ENCODE data around the gene EYS.
"Not testable (repeated sequence)": the region's sequence is repeated elsewhere in the genome, so short reads cannot be mapped to it uniquely, and the experiment has no call there.

EYS gene

DNA sequence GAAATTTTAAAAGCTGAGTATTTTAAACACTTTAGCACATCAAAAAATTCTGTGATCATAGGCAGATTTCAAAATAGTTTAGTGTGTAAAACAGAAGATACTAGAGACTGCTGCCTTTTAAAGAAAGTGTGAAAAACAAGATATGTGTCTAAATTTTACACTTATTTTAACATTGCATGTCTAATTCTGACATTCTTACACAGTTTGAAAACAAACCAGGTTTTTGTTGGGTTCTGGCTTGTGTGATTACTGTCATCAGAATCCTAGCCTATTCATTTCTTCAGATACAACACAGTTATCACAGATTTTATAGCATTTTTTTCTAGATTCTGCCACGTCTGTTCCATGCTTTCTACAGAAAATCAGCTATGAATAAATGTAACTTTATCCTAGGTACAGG, 257.1 kb downstream of the EYS start:
- DNase-seq = no peak

DNA sequence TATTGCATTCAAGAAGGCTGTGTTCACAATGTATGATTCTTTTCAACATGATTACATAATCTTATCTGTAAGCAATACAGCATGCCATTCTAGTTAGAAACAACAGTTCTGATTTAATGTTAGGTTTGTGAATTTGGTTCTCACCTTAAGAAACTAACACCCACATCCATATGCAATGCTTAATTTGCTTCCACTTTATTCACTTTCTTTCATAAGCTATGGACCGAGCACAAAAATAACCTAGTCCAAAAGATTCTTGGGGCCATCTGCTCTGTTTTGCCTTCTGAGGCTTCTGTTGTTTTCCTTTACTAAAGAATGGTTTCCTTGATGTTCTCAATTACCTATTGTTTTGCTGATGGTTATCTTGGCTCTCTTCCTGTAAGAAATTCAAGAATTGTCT, 258.2 kb downstream of the EYS start:
- no peak for DNase-seq

DNA sequence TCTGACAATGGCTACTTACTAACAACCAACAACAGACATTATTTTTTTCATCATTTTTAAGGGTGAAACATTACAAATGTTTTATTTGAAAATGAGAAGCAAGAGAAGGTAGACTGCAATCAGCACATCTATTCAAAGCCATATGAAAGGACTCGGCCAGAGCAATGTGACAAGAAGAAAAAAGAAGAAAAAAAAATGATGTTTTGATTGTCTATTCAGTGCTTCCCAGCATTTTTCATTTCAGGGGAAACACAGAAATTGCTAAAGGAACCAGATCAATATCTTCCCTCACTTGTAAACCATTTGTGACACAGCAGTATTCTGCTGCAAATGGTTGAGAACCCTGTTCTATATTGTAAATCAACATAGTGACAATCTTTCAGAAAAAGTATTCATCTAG, 270.7 kb downstream of the EYS start:
- no peak for DNase-seq

DNA sequence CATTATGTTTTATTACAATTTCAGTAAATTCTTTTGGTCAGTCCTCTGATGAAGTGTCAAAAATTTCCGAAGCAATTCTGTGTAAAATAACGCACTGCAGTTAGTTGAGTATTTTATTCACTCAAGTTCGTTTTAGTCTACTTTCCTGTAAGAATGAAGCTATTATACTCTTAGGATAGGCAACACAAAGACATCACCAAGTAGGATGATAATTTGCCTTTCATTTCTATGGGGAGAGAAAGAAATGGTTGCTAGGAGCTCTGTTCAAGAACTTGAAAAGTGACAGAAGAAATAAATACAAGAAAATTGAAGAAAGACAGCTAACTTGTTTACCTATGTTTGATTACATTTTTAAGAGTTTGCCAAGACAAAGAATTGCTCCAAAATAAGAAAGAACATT, 290.4 kb downstream of the EYS start:
- no peak for DNase-seq

DNA sequence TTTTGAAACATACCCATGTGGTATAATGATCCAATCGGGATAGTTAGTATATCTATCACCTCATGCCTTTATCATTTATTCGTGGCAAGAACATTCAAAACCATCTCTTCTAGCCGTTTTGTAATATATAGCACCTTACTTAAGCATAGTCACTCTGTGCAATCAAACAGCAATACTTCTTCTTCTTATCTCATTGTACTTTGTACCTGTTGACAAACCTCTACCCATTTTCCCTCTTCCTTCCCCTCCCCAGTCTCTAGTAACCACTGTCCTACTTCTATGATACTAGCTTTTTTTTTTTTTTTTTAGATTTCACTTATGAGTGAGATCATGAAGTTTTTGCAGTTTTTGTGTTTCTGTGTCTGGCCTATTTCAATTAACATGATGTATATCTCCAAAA, 296.7 kb downstream of the EYS start:
- no peak for DNase-seq

DNA sequence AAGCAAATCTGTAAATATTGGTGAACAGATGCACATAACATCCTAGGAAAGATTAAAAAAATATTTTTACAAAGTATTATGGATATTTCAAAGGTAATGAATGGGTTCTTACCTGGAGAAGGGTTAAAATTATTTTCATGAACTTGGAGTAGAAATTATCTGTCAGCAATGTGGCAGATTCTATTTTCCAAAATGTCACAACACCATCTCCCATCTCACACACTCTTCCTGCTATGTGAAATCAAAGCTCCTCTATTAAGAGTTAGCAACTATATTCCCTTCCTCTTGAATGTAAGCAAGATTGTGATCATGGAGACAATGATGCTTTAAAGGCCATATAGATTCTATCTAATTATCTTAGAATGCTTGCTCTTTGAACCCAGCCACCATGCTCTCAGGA, 304.5 kb downstream of the EYS start:
- no peak for DNase-seq

DNA sequence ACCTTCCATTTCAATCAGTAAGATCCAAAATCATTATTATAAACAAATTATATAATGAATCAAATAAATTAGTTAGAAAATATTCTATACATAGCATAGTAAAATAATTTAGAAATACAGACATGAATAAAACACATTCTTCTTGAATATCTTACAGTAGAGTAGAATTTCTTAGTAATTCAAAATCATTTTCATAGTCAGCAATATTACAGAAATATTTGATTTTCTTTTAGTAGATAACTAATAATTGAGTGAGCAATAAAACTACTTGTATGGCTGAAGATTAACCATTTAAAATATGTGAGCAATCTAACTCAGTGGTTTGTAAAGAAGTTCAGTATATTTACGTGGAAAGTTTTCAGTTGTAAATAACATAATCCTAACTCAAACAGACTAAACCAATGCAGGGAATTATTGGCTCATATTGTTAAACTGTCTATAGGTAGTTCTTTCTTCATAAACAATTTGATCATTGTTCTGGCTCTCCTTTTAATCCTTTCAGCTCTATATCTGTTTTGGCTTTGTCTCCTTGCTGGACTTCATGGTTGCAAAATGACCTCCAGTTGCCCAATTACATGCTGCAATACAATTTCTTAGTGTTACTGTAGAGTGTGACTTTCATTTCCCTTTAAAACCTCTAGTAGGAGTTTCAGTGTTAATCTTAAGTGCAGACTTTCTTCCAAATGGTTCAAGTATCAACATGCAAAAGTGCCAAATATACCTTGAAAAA, 307.5 kb downstream of the EYS start:
- no peak for DNase-seq

DNA sequence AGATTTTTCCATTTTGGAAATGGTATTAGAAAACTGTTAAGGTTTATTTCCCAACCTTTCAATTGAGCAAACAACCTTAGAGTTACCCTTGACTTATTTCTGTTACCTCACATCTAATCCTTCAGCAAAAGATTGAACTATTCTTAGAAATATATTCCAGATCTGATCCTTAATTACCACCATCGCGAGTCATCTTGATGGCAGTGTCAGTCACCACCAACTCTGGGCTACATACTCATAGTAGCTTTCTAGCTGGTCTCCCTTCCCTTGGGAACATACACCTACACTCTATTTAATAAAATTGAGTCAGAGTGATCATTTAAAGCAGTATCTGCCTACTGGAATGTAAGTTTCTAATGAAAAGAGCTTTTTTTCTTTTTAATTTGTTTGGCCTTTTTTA, 308.2 kb downstream of the EYS start:
- no peak for DNase-seq

DNA sequence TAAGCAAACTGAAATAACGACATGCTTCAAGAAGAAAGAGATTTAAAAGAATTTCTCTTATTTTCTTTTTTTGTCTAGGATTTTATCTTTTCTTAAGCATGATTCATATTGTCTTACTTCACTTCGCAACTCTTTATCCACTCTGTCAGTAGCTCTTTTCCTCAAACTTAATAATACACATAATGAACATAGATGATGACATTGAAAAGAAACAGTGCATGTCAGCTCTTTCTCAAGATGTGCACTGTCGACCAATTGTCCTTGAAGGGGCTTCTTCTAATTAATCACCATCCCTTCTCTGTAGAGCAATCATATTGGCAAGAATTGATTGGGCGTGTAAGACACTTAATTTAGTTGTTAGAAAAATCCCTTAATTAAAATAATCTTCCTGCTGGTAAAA, 356.5 kb downstream of the EYS start:
- no peak for DNase-seq

DNA sequence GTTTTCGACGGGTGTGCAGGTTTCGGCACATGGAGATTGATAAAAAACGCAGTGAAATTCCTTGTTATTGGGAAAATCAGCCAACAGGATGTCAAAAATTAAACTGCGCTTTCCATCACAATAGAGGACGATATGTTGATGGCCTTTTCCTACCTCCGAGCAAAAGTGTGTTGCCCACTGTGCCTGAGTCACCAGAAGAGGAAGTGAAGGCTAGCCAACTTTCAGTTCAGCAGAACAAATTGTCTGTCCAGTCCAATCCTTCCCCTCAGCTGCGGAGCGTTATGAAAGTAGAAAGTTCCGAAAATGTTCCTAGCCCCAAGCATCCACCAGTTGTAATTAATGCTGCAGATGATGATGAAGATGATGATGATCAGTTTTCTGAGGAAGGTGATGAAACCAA, 404.4 kb downstream of the EYS start:
- not testable (repeated sequence) for DNase-seq

DNA sequence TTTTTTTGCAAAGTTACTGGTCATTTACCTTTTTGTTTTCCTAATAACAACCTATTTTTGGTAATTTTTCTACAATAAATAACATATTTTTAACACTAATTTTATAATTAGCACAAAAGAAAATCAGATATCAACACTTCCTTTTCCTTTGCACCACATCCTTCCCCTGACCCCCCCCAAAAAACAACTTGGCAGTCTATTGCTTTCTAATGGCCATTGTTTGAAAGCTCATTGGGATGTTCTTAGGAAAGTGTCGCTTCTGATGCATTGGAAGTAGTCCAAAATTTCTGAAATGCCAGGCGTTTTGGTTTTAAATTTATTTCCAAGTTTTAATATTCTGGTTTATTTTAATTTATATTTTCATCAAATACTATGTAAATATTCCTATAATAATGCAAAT, 407.8 kb downstream of the EYS start:
- no peak for DNase-seq

DNA sequence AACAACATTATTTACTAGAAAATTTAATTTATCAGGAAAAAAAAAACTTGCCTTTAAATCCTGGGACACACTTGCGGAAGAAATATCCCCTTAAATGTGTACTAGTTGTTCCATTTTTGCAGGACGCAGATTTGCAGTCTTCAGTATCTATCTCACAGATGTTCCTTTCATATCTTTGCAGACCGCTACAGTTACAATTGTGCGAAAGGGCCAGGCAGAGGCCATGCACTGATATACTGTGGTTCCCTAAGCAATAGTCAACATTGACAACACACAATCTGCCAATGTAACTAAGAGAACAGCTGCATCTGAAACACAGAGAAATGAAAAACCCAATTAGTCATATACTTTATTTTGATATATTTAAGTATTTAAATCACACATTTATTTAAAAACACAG, 411.2 kb downstream of the EYS start:
- no peak for DNase-seq

DNA sequence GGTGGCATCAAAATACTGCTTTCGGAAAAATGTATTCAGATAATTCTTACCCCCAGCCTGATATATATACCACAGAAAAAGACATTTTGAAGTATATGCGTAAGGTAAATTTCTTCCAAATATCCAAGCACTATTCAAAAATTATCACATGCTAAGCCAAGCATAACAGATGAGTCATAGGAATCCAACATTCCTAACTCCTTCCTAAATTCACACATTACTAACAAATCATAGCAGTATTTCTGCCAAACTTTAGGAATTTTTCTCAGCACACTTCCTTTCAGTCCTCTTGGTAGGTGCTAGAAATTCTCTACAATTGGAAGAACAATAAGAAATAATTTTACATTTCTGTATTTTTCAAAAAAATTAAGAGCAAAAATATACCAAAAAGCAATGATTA, 417.5 kb downstream of the EYS start:
- no peak for DNase-seq

DNA sequence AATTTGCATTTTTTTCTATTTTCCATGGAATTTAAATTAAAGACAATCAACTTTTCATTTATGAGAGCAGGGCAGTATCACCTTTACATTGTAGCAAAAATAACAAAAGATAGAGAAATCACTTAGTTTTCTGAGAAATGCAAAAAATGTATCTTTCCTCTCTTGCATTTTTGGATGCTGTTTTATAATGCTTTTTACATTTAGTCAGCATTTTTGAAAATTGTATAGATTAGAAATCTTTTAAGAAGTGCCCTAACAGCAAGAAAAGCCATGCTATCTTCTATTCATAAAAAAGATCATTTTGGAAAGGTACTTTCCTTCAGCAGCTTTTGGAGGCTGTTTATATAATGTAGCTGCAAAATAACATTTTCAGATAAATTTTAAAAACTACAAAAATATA, 421.8 kb downstream of the EYS start:
- no peak for DNase-seq

DNA sequence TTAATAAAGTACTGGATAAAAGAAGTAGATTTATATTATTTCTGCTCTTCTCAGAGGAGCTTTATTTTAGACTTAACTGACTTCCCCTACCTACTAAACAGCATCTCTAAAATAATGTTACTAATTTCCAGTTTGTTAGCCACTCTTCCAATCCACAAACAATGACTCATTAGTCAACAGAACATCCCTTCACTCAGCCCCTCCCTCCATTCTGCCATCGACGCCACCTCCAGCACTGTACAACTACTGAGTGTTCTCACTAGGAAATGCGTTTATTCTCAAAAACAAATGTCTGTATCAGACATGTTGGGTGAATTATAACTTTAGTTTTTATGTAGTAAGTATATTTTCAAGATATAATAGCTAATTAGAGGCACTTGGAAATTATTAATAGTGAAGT, 427.0 kb downstream of the EYS start:
- DNase-seq = no peak

DNA sequence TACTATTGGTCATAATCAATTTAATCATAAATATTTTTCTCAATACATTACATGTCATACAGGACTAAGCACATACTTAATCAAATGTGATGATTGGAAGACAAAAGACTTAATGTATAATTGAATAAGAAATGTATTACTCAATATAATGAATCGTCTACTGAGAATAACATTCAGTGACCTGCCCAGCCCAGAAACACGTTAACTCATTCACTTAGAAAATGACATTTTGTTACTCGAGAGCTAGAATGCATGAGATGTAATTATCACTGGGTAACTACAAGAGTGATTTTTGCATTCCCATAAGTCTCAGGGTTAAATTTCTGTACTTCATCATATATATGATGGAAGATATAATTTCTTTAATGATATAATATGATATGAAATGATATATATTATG, 444.8 kb downstream of the EYS start:
- DNase-seq = no peak

DNA sequence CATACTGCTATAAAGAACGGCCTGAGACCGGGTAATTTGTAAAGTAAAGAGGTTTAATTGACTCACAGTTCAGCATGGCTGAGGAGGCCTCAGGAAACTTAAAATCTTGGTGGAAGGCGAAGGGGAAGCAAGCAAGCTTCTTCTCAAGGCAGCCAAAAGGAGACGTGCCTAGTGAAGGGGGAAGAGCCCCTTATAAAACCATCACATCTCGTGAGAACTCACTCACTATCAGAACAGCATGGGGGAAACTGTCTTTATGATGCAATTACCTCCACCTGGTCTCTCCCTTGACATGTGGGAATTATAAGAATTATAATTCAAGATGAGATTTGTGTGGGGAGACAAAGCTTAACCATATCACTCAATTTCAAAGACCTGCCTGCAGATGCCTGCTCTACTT, 447.0 kb downstream of the EYS start:
- no peak for DNase-seq

DNA sequence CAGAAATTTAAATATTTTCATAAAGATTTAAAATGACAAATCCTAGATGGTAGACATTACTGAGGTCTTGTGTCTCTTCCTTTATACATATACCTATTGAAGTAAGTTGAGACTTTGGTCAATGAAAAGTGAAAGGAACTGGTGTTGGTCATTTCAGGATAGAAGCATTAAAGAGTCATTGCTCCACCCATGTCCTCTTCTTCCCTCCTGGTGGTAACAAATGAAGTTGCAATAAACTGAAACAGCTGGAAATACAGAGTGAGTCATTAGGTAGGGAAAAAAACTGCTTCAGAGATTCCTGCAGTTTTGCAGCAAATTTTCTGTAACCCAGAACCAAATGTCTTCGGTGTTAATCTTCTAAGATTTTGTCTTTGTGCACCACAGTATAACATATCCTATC, 448.0 kb downstream of the EYS start:
- no peak for DNase-seq

DNA sequence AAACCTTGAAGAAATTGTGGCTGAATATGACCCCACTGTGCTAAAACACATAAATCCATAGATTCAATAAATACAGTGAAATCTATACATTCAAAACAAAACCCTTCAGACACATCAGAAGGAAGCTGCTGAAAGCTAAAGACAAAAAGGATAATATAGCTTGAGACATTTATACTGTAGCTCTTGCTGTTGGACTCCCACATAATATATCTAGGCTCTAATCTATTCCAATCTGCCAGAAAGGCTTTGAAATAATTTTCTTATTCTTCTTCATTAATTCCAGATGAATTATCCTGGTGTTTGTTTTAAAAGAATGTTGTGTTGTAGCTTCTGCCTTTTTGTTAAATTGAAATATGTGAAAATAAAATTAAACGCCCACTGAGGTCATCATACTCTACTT, 454.0 kb downstream of the EYS start:
- no peak for DNase-seq

DNA sequence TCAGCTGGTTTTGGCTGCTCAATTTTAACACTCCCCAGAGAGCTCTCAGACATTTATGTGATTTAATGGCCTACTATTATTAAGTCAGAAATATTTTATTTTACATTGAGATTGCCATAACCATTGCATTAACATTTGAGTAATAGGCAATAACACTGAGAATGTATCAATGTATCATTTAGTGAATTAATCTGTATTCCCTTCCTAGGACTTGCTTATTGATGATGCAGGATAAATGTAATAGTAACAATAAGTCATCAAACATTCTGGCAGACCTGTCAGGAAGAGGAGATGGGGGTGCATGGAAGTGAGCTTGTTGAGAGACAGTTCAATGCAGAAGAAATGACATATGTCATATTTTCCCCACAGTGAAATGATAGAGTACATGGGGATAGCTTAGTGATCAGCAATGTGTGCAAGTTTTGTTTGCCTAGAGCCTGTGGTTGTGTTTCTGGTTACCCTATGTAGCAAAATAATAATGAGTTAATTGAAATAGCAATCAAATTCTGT, 458.9 kb downstream of the EYS start:
- no peak for DNase-seq

DNA sequence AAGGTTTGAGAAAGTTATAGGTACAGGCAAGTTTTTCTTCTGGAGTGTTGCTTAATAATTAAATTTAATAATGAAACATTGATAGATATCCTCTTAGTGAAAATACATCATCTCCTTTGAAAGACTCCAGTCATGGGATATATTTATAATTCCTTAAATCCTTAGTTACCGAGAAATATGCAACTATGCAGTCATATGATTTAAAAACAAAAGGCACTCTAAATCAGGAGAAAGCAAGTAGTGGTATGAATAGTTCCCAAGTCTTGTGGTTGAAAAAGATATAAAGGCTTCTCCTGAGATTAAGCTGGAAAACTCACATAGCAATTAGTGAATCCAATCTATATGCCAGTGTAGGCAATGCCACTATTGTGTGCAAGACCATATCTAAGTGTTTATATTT, 475.4 kb downstream of the EYS start:
- no peak for DNase-seq

DNA sequence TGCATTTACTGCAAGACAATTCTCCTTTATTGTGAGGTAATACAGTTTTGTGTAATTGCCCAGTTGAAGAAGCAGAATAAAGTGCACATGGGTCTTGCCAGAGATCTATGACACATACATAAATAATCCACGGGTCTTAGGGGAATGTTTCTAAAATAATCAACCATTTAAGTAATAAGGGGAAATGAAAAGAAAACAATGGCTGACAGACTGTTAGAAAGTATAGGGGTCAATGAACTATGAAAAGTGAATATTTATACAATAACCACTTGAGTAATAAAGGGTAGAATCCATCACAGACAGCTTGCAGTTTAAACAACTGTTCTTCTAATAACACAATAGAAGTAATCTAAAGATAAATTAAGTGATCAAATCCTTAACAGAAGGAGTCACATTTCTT, 477.2 kb downstream of the EYS start:
- no peak for DNase-seq

DNA sequence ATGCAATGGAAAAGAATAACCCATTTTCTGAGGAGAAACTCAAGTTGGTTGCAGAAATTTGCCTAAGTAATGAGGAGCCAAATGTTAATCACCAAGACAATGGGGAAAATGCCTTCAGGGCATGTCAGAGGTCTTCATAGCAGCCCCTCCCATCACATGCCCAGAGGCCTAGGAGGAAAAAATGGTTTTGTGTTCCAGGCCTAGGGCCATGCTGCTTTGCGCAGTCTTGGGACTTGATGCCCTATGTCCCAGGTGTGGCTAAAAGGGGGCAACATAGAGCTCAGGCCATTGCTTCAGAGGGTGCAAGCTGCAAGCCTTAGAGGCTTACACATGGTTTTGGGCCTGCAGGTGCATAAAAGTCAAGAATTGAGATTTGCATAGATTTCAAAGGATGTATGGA, 485.9 kb downstream of the EYS start:
- no peak for DNase-seq

DNA sequence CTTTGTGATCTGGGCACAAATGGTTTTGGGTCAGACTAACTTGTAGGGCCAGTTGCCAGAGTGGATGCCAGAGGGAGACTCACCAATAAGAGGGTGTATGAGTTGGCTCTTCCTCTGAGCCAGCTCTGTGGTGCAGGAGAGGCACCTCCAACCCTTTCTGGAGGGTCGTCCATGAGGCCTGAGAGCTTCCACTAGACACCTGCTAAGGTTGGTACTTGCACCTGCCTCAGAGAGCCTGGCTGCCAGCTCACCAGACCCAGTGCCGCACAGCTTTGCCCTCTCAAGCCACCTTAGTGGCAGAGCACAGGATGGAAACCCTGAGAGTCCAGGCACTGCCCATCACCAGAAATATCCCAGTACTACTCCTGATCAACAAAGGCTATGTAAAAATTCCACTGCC, 504.3 kb downstream of the EYS start:
- no peak for DNase-seq

DNA sequence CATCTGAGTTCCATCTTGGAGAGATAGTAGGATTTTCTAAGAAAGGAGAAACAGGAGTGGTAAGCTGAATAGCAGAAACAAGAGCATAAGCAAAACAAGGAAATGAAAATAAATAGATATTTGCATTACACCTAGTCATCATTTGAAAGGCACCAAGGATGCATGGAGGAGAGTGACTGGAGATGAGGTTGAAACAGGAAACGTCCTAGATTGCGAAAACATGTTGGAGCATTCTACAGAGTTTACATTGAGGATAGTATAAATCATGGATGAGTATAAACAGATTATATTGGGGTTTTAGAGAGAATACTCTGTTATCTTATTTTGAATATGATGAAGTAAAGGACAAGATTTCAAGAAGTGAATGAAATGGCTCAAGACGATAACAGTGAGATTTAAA, 507.3 kb downstream of the EYS start:
- no peak for DNase-seq

DNA sequence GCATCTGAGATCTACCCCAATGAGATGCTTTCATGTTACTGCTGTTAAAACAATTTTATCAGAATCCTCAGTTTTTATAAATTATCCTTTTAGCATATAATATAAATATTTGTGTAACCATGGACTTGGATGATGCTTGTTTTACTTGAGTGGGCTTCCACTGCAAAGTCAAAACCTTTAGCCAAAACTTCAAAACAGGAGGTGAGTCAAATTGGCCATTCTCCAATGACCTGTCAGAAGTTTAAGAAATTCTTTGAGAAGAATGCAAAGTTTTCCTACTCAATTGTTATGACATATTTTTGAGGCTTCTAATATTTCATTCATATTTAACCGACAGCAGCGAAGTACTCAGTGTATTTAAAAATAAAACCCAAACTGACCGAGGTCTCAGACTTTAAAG, 507.9 kb downstream of the EYS start:
- DNase-seq = no peak
